Activated naive CD8-positive, alpha-beta T cell (primary cell): ENCODE measurements around the gene ROBO4.

Source experiments
- H3K27ac Mint-ChIP-seq: one replicate; pipeline ENCODE4 v1.8.0; 2021; ENCODE audit warnings: mixed read lengths
- H3K27me3 Mint-ChIP-seq: one replicate; pipeline ENCODE4 v1.8.0; 2021; ENCODE audit warnings: mixed read lengths
- H3K36me3 Mint-ChIP-seq: one replicate; pipeline ENCODE4 v1.8.0; 2021; ENCODE audit warnings: mixed read lengths
- H3K4me1 Mint-ChIP-seq: one replicate; pipeline ENCODE4 v1.8.0; 2021; ENCODE audit warnings: low read depth, mixed read lengths
- H3K4me3 Mint-ChIP-seq: one replicate; pipeline ENCODE4 v1.8.0; 2021; ENCODE audit warnings: mild to moderate bottlenecking, mixed read lengths
- H3K9me3 Mint-ChIP-seq: one replicate; pipeline ENCODE4 v1.8.0; 2021; ENCODE audit warnings: low read depth, mixed read lengths

The ROBO4 gene

DNA sequence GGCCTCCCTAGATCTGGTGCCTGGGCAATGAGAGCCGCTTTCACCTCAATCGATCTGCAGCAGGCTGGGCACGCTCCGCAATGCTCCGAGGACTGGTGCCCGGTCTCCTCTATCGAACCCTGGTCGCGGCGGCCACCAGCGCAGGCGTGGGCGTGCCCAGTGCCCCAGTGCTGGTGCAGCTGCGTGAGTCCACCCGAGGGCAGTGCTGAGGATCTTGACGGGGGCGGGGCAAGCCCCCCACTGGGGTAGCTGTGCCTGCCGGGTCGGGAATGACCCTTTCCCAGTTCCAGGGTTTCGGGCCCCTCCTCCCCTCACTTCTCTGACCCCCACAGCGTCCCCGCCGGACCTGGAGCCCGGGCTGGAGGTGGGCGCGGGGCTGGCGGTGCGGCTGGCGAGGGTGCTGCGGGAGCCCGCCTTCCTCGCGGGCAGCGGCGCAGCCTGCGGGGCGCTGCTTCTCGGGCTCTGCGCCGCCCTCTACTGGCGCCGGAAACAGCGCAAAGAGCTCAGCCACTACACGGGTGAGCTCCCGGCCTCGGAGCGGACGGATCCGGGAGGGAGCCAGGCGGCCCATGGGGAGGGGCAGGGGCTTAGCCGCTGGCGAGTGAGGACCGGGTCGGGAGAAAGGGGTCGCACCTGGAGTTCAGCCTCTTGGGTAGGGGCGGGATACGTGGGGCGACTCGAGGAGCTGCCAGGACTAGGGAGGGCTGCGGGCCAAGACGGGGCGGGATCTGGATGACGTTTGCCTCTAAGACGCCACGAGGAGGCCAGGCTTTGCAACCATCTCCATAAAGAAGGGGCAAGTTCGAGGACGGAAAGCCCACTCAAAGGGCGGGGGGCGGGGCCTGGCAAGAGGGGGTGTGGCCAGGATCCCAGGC lies 21.5 kb downstream of the ROBO4 start:
- Mint-ChIP-seq H3K4me1 (peaks cover 11% of the 10 kb centered on the region), H3K4me3 (peak overlapping the region; percentile 88), H3K27ac (peak overlapping the region; percentile 92), H3K36me3 (no peaks in the 10 kb centered on the region), H3K9me3 (no peaks in the 10 kb centered on the region), H3K27me3 (peaks cover 20% of the 10 kb centered on the region)

DNA sequence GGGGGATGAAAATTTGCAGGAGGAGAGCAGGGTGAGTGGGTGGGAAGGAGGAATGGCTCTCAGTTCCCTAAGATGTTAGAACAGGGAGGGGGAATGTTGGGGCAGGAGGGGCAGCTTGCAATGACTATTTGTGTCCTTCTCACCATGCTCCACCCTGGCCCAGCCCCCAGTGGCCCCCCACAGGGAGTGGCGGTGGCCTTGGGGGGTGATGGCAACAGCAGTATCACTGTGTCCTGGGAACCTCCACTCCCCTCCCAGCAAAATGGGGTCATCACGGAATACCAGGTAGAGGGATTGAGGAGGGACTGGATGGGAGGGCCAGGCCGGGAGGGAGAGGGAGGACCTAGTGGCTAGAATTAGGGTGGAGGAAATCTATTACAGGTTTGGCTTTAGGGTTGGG lies 22.3 kb downstream of the ROBO4 start:
- peak overlapping the region; percentile 80 for H3K4me3 Mint-ChIP-seq
- peaks cover 24% of the 10 kb centered on the region for H3K27me3 Mint-ChIP-seq
- H3K36me3 Mint-ChIP-seq = no peaks in the 10 kb centered on the region
- H3K4me1 Mint-ChIP-seq = peaks cover 11% of the 10 kb centered on the region
- peak overlapping the region; percentile 83 for H3K27ac Mint-ChIP-seq
- H3K9me3 Mint-ChIP-seq = no peaks in the 10 kb centered on the region

DNA sequence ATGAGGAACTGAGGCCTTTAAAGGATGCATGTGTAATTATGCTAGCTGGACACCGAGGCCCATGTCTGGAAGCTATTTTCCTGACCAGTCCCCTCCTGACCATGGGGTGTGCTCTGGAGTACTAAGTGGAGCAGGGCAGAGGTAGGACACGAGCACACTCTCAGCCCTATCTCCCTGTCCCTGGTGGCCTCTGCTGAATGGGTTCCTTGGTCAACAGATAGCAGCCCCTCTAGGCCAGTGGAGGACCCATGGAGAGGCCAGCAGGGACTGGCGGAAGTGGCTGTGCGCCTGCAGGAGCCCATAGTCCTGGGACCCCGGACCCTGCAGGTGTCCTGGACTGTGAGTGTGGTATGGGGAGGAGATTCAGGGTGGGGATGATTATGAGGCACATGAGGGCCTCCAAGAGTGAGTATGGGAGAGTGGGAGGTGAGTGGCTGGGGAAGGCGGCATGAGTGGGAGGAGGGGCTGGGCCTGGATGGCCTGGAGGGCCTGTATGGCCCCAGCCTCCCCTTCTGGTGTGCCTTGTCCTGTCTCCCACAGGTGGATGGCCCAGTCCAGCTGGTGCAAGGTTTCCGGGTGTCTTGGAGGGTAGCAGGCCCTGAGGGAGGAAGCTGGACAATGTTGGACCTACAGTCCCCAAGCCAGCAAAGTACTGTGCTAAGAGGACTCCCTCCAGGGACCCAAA lies 23.0 kb downstream of the ROBO4 start:
- Mint-ChIP-seq H3K36me3 (no peaks in the 10 kb centered on the region), H3K4me1 (peaks cover 11% of the 10 kb centered on the region), H3K9me3 (no peaks in the 10 kb centered on the region), H3K27me3 (peaks cover 30% of the 10 kb centered on the region), H3K4me3 (no peak overlapping the region), H3K27ac (no peak overlapping the region)

DNA sequence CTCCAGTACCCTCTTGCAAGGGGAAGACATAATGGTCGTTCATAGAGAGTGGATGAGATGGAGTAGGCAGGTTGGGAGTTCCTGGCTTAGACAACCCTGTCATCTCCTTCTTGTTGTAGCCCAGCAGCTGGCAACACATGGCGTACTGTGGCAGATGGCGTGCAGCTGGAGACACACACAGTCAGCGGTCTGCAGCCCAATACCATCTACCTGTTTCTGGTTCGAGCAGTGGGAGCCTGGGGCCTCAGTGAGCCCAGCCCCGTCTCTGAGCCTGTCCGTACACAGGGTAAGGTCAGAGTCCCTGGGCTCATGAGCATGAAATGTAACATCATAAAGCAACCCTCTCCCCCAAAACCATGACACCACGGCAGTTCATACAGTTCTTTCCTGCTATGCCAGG lies 23.7 kb downstream of the ROBO4 start:
- H3K27me3 Mint-ChIP-seq = peaks cover 33% of the 10 kb centered on the region
- no peak overlapping the region for H3K4me3 Mint-ChIP-seq
- peaks cover 16% of the 10 kb centered on the region for H3K4me1 Mint-ChIP-seq
- H3K9me3 Mint-ChIP-seq = no peaks in the 10 kb centered on the region
- no peaks in the 10 kb centered on the region for H3K36me3 Mint-ChIP-seq
- no peak overlapping the region for H3K27ac Mint-ChIP-seq

DNA sequence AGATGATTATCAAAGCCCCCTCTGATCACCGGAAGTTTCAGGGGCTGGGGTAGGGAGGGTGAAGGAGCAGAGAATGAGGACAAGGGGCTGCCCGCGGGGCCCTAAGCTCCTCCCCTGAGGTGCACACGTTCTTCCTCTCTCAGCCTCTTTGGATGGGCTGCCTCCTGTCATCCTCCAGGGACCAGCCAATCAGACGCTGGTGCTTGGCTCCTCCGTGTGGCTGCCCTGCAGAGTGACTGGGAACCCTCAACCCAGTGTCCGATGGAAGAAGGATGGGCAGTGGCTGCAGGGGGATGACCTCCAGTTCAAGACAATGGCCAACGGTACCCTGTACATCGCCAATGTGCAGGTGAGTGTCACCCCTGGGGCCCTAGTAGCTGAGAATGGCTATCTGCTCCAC lies 24.9 kb downstream of the ROBO4 start:
- no peaks in the 10 kb centered on the region for H3K36me3 Mint-ChIP-seq
- no peak overlapping the region for H3K4me3 Mint-ChIP-seq
- peaks cover 25% of the 10 kb centered on the region for H3K4me1 Mint-ChIP-seq
- H3K27ac Mint-ChIP-seq = no peak overlapping the region
- H3K9me3 Mint-ChIP-seq = no peaks in the 10 kb centered on the region
- peaks cover 43% of the 10 kb centered on the region for H3K27me3 Mint-ChIP-seq

DNA sequence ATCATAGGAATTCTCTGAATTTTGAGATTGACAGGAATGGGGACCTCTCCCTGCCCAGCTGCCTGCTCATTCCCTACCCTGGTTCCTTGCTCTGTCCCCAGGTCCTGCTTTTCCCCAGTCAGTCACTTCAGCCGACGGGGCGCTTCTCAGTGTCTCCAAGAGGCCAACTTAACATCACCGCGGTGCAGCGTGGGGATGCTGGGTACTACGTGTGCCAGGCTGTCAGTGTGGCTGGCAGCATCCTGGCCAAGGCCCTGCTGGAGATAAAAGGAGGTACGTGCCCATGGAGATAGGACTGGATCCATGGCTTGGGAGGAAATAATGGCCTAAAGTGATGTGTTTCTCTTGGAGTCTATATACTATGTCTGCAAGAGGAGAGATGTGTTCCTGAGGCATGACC lies 25.4 kb downstream of the ROBO4 start:
- no peak overlapping the region for H3K27ac Mint-ChIP-seq
- peaks cover 24% of the 10 kb centered on the region for H3K4me1 Mint-ChIP-seq
- no peaks in the 10 kb centered on the region for H3K9me3 Mint-ChIP-seq
- H3K27me3 Mint-ChIP-seq = peaks cover 46% of the 10 kb centered on the region
- H3K4me3 Mint-ChIP-seq = no peak overlapping the region
- H3K36me3 Mint-ChIP-seq = no peaks in the 10 kb centered on the region

DNA sequence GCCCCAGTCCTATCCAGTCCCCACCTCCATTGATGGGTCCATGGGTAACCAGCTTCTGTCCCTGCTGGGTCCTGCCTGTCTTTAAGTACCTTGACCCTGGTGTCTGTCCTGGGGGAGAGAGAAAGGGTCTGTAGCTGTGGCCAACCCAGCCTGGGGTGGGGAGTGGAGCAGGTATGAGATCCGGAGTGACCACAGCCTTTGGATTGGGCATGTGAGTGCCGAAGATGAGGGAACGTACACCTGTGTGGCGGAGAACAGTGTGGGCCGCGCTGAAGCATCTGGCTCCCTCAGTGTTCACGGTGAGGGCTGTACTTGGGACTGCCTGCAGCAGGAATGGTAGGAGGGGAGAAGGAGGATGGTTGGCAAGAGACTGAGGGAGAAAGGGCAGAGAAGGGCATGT lies 27.2 kb downstream of the ROBO4 start:
- Mint-ChIP-seq H3K4me1 (peaks cover 30% of the 10 kb centered on the region), H3K4me3 (no peak overlapping the region), H3K27ac (no peak overlapping the region), H3K9me3 (no peaks in the 10 kb centered on the region), H3K27me3 (peaks cover 54% of the 10 kb centered on the region), H3K36me3 (no peaks in the 10 kb centered on the region)

DNA sequence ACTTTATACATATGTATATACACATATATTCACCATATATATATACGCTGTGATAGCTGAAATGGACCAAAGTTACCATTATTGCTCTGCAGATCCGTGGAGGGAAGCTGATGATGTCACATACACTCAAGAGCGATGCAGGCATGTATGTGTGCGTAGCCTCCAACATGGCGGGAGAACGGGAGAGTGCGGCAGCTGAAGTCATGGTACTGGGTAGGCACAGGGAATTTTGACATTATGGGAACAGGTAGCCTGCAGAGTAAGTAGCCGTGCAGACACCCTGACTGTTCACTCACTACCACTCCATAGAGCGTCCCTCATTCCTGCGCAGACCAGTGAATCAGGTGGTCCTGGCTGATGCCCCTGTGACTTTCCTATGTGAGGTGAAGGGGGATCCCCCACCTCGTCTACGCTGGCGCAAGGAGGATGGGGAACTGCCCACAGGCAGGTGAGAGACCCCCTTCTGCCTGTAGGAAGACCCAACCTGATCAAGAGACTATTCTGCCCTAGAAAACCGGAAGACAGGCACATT lies 27.7 kb downstream of the ROBO4 start:
- no peak overlapping the region for H3K4me3 Mint-ChIP-seq
- H3K27me3 Mint-ChIP-seq = peaks cover 53% of the 10 kb centered on the region
- peaks cover 29% of the 10 kb centered on the region for H3K4me1 Mint-ChIP-seq
- H3K27ac Mint-ChIP-seq = no peak overlapping the region
- H3K36me3 Mint-ChIP-seq = no peaks in the 10 kb centered on the region
- no peaks in the 10 kb centered on the region for H3K9me3 Mint-ChIP-seq

DNA sequence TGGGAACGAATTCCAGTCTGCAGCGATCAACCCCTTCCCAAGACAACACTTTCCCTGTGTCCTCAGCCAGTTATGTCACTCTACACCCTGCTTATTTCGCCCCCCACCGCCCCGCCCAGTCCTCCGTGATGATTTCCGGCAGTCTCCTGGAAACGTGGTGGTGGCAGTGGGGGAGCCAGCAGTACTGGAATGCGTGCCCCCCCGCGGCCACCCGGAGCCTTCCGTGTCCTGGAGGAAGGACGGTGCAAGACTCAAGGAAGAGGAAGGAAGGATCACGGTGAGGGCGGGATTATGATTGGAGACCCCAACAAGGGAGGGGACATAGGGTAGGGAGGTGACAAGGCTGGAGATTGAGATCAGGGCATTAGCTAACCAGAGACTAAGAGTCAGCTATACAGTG lies 28.3 kb downstream of the ROBO4 start:
- Mint-ChIP-seq H3K27me3 (peaks cover 53% of the 10 kb centered on the region), H3K36me3 (no peaks in the 10 kb centered on the region), H3K27ac (no peak overlapping the region), H3K4me1 (peaks cover 29% of the 10 kb centered on the region), H3K9me3 (no peaks in the 10 kb centered on the region), H3K4me3 (peak overlapping the region; percentile 52)

DNA sequence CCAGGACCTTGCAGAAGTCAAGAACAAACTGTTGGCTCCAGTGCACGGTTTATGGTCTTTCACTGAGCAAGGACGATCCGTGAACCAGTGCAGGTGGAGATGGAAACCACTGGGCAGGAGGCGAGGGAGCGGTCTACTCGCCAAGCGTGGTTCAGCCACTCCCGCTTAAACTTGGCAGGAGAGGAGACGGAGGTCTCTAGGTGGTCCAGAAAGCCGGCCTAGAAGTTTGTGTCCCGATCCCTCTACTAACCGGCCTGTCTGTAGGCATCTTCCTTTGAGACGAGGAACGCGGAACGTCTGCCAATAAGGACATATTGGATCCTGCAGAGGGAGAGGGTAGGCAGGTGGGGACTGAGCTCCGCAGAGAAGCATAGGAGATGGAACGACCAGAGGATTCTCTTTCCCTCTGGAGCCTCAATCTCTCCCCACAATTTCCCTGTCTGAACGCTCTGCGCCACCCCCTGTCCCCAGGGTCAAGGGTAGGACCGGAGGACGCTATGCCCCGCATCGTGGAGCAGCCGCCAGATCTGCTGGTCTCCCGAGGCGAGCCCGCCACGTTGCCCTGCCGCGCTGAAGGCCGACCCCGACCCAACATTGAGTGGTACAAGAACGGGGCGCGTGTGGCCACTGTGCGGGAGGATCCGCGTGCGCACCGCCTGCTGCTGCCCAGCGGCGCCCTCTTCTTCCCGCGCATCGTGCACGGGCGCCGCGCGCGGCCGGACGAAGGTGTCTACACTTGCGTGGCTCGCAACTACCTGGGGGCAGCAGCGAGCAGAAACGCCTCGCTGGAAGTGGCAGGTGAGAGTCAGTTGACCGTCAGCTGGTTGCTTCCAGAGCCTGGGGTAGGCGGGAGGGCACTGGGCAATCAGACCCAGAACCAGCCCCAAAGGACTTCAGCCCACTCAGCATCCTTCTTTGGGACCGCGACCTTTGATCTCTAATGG lies 29.1 kb downstream of the ROBO4 start:
- H3K36me3 Mint-ChIP-seq = no peaks in the 10 kb centered on the region
- H3K9me3 Mint-ChIP-seq = no peaks in the 10 kb centered on the region
- H3K4me1 Mint-ChIP-seq = peaks cover 33% of the 10 kb centered on the region
- H3K27ac Mint-ChIP-seq = no peak overlapping the region
- H3K27me3 Mint-ChIP-seq = peaks cover 52% of the 10 kb centered on the region
- H3K4me3 Mint-ChIP-seq = peak overlapping the region; percentile 52

DNA sequence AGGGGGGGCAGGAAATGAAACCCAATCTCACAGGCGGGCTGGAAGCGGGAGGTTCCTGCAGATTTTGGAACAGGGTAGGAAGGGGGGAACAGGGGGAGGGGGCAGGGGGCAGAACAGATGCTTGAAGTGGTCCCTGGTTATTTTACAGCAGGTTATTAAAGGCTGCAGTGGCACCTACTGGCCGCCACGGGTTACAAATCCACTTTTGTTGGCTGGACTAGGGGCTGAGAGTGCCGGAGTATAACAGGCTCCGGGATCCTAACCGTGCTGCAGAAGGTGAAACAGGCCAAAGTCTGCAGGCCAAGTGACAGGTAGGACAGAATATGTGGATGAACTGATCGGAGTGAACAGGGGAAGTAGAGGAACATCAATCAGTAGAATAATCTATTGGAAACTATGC lies 30.0 kb downstream of the ROBO4 start:
- Mint-ChIP-seq H3K4me3 (peak overlapping the region; percentile 52), H3K36me3 (no peaks in the 10 kb centered on the region), H3K9me3 (no peaks in the 10 kb centered on the region), H3K4me1 (peaks cover 41% of the 10 kb centered on the region), H3K27me3 (peaks cover 52% of the 10 kb centered on the region), H3K27ac (no peak overlapping the region)

DNA sequence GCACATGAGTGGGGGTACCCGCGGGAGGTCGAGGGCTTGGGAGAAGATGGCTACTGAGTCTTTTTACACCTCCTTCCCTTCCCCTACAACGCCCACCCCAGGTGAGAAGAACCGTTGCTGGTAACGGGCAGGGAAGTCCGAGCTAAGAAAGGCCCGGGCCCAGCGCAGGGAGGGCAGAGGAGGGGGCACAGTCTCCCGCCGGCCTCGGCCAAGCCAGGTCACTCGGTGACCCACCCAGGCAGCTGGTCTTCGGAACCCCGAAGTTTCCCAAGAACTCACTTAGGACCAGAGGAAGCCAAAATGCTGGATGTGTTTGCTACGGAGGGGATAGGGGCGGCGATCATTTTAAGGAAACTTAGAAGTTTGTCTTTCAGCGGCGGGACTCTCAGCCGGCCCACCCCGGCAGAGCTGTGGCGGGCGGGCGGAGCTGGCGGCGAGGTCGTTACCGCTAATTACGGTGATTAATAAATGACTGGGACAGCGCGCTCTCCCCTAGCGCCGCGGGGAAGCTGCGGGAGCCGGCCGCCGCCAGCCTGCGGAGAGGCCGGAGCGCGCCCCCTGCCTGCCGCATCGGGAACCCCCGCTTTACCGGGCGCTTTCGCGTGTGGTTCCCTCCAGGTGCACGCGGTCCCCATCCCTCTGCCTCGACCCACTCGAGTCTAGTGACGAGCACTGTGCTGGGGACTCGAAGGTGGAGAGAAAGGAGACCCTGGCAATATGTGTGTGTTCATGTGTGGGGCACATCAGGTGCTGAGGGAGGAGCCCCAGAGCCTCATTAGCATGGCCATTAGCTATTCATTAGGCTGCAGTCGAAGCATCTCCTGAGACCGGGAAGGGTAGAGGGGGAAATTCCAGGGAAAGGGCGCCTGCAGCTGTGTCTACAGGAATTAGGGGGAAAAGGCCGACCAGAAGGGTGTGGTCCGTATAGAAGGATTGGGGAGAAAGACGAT lies 31.5 kb downstream of the ROBO4 start:
- H3K27me3 Mint-ChIP-seq = peaks cover 57% of the 10 kb centered on the region
- H3K36me3 Mint-ChIP-seq = no peaks in the 10 kb centered on the region
- no peaks in the 10 kb centered on the region for H3K9me3 Mint-ChIP-seq
- H3K4me3 Mint-ChIP-seq = peak overlapping the region; percentile 20
- no peak overlapping the region for H3K27ac Mint-ChIP-seq
- peaks cover 42% of the 10 kb centered on the region for H3K4me1 Mint-ChIP-seq

DNA sequence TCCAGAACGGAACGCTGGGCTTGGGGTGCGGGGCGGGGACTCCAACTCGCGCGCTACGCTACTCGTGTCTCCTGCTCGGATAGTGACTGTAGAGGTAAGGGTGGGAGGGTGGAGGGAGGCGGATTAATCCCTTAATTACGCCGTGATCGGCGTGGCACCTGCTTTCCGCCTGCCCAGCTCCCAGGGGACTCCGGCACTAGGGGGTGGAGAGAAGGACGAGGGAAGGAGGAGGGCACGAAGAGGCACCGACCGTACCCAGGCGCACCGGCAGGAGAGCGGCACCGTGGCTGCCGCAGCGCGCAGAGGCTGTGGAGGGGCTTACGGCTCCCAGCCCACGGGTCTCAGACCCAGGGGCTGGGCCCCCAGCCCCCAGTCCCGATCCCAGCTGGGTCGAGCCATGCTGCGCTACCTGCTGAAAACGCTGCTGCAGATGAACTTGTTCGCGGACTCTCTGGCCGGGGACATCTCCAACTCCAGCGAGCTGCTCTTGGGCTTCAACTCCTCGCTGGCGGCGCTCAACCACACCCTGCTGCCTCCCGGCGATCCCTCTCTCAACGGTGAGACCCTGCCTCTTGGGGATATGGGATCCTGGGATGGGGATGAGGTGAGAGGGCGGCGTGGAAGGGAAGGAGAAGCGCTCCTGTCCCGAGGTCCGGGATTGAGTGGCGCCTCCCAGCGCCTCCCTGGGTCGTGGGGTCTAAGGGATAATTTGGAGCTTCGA lies 32.3 kb downstream of the ROBO4 start, which contains the start of gene ROBO3:
Gene ROBO3, plus strand, starts transcription at position 252 of the 721 bp plus-strand sequence. Its CDS starts 146 bp downstream, at position 398.
- H3K4me1 Mint-ChIP-seq = peaks cover 42% of the 10 kb centered on the region

More for the DNA sequence above, 32.3 kb downstream of the ROBO4 start, which contains the start of gene ROBO3:
- Mint-ChIP-seq H3K4me3 (peak within 1 kb of the TSS; percentile 20), H3K9me3 (no peaks in the 10 kb centered on the region), H3K27me3 (peaks cover 53% of the 10 kb centered on the region), H3K36me3 (no peaks in the 10 kb centered on the region), H3K27ac (no peak within 1 kb of the TSS)
